ENCODE results near the gene PRKAG2.
"Not testable (repeated sequence)": the region's sequence is repeated elsewhere in the genome, so short reads cannot be mapped to it uniquely, and the experiment has no call there.

Gene PRKAG2

DNA sequence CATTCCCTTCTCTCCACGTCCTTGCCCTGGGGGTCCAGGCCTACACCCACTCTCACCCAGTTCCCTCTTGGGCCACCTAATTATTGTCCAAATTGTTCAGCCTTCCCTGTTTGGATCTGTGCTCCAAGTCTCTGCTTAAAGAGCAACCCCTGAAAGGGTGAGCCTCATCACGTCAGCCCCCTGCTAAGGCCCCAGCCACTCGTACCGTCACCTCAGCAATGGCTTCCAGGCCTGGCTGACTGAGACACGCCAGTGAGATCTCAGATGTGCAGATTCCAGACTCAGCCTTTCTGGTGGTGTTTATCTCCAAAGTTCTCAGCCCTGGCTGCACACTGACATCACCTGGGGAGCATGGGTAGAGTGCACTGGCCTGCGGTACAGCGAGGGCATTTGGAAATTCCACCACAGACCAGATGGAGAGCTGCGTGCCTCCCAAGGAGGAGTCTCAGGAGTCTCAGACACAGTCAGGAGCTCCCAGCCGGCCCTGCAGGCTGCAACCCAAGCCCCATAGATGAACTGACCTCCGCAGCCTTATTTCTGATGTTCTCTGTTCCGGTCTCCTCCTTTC lies 87.5 kb downstream of the PRKAG2 start:
- DNase-seq (ENCODE audit: low spot score) (no peak), FAIRE-seq (no peak)

DNA sequence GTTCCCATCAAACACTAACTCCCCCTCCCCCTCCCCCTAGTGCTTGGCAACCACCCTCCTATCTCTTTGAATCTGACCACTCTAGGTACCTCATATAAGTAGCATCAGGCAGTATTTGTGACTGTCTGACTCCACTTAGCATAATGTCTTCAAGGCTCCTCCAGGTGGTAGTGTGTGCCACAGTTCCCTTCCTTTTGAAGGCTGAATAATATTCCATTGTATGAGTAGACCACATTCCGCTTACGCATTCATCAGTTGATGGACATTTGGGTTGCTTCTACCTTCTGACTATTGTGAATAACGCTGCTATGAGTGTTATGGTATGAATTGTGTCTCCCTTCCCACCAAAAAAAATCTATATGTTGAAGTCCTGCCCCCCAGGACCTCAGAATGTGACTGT lies 89.6 kb downstream of the PRKAG2 start:
- FAIRE-seq (no peak), DNase-seq (ENCODE audit: low spot score) (no peak)

DNA sequence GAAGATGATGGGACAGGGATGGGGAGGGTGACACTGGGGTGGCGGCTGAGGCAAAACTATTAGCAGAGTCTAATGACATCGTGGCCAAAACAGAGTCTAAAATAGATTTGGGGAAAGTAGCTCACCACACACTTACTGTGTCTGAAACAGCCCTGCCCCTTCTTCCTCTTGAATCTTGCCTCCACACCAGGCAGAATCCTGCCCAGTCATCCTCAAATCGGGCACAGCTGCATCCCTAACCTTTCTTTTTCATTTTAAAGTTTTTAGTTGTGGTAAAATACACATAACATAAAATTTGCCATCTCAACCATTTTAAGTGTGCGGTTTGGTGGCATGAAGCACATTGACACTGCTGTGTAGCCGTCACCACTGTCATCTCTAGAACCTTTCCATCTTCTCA lies 90.0 kb downstream of the PRKAG2 start:
- FAIRE-seq, result no peak
- DNase-seq (ENCODE audit: low spot score), result no peak

DNA sequence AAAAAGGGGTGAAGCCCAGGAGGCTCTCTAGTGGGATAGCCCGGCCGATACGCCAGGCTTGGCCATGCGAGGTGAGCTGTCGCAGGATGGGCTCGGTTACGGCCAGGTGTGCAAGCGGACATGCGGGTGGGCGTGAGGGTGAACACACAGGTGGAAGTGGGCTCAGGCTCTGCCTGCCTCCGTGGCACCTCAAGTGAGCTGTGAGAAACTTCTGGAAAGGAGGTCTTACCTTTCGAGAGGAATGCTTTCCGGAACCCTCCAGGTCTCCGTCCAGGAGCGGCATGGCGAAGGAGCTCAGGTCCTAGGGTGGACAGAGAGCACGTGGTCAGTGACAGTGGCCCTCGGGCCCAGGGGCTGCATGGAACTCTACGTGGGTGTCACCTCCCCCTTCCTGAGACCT lies 90.7 kb downstream of the PRKAG2 start:
- FAIRE-seq, result no peak

DNA sequence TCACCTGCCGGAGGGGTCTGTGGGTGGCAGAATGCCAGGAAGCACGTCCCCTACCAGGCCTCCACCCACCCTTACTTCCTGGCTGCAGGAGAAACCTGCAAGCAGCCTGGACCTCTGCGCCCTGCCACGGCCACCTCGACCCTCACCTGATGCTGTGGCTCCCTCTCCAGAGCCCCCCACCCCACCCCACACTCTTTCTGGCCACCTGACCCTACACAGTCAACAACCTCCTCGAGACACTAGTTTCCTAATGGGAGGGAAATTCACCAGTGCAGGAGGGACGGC lies 91.3 kb downstream of the PRKAG2 start:
- DNase-seq (ENCODE audit: low spot score), result no peak
- no peak for FAIRE-seq

More for the DNA sequence above, 90.7 kb downstream of the PRKAG2 start:
- DNase-seq (ENCODE audit: low spot score), result no peak

DNA sequence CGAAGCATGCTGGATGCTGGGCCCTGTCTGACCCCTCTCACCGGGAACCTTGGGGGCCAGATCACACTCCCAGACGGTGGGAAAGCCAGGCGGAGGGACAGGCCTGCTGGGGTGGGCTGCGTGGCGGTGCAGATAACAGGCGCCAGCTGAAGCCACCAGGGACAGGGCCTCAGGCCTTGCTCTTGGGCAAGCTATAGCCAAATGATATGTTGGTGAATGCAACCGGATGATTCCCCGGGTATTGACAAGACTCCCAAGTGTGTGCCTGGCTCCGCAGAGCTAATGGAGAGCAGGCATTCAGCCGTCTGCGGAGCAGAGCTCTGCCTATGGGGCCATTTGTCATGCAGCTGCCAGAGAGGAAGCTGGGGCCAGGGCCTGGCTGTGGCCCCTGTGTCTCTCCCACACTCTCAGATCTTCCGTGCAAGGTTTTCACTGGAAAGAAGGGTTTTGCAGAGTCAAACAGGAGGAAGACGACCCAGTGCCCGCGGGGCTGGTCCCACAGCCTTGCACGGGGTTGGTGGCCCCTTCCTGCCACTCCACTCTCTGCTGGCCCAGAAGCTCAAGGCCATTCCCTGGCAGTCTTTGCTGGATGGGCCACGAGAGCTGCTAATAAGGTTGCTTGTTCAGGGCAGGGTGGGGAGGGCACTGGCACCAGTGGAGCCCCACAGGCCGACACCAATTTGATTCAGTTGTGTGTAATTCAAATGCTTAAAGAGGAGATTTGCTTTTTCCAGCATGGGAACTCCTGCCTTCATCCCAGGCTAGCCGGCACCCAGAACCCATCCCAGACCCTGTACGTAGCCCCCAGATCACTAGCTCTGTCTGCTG lies 91.8 kb downstream of the PRKAG2 start:
- FAIRE-seq (no peak), DNase-seq (ENCODE audit: low spot score) (no peak)

DNA sequence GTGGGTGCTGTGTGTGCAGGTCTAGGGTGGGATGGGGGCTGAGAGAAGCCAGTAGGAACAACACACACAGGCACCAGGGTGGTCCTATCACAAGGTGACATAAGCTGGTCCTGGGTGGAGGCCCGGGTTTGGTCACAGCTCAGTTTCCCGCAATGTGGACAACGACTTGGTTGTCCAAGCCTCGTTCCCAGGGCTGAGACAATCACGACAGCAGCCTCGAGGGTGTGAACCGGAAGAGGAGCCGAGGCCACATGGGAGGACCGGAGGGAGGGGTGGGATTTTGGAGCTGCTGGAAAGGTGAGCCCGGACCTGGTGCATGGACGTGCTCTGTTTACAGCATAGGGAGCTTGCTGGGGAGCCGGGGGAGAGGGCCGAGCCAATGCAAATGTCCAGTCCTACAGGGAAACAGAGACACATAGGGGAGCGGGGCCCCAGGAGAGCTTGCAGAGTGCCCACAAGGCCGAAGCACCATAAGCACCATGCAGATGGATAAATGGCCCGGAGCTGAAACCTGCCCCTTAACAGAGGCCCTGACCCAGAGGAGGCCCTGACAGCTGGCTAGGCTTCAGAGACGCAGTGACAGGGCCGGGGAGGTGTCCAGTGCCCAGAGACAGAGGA lies 92.8 kb downstream of the PRKAG2 start:
- no peak for DNase-seq (ENCODE audit: low spot score)
- no peak for FAIRE-seq

DNA sequence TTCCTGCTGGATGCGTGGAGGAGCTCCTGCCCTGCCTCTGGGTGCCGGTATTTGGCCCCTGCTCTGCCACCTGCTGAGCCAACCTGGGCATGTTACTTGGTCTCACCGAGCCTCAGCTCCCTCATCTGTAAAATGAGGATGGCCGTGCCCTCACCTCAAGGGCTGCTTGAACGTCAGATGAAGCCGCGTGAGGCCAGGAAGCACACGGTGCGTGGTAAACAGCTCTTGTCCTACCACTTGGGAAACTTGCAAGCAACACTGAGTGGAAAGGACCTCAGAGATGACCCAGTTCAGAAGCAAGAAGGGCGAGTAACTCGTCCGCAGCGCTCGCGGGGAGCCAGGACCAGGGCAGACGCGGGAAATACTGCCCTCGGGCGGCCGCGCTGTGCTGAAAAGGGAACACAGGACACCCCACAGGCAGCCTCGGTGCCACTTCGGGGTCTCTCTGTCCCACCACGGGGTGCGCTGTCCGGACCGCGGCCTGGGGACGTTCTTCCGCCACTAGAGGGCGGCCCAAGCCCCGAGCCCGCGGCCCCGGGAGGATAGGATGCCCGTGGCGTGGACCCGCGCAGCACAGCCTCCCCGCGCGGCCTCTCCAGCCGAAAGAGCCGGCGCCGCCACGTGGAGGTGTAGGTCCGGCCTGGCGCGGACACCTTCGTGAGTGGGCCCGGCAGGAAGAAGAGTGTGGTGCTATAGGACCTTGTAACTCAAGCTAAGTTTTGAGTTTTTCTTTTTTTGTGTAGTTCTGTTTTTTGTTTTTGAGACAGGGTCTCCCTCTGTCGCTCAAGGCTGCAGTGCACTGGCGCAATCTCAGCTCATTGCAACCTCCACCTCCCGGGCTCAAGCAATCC lies 94.1 kb downstream of the PRKAG2 start:
- DNase-seq (ENCODE audit: low spot score), result peak; percentile 45
- no peak for FAIRE-seq

DNA sequence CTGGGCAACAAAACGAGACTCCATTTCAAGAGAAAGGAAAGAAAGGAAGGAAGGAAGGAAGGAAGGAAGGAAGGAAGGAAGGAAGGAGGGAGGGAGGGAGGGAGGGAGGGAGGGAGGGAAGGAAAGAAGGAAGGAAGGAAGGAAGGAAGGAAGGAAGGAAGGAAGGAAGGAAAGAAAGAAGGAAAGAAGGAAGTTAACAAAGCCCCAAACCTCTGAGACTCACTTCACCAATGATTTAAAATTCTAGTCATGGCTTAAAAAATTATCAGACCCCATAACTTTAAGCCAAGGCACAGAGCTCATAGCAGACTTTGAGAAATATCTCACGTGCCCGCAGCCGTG lies 94.7 kb downstream of the PRKAG2 start:
- FAIRE-seq; DNase-seq (ENCODE audit: low spot score): not testable (repeated sequence)

DNA sequence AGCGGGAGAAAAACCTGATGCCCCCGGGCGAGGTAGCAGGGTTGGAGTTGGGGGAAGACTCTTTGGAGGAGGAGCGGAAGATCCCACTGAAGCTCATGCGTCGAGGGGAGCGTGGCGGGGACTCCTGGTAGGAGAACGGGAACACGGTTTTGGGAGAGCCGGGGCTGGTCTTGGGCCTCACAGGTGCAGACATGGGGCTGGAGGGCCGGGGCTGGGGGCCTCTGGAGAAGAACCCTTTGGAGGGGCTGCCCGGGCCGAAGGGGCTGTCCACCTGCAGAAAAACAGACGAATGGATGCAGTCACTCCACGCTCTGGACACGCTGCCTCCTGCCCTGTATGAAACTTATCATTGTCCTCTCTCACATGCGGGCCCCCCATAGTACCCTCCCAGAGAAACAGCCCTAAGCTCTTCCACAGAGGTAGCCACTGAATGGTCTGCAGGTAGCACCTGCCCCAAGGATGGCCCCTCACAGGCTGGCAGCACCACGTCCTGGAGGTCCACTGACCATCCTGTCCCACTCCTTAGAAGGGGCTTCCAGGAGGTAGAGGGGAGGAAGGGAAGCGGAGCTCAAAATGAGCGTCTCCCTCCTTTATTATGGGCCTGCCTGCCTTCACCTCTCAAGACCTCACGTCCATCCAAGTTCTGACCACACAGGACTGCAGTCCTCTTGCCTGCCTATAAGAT lies 95.6 kb downstream of the PRKAG2 start:
- DNase-seq (ENCODE audit: low spot score), result no peak
- FAIRE-seq, result no peak

DNA sequence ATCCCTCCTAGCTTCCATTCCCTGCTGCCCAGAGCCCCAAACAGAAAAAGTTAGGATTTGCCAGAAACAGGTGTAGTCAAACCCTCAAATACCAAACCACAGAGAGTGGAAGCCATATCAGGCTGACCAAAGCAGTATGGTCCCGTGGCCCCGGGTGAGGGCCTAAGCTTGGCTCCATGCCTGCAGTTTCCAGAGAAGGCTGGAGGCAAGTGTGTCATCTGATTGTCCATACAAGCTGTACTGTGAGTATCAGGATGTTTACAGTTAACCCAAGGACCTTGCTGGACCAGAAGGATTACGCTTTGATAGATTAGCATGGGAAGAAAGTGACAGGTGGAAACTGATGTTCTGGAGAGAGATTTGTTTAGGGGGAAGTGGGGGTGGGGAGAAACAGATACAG lies 96.3 kb downstream of the PRKAG2 start:
- FAIRE-seq (no peak), DNase-seq (ENCODE audit: low spot score) (no peak)

DNA sequence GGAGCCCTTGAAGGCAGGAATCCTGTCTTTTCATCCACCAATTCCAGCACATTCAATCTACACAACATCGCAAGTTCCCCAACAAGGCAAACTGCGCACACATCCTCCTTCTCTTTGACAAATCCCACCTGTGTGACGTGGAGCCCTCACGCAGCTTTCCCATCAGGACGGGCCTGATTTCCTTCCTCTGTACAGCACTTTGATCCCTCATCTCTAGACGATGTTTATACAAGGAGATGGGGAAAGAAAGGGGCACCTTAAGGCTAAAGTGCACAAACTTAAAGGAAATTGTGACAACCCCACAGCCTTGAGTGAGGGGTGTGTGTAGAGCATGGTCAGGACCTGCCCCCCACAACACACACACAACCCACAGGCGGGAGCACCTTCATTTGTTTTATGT lies 97.2 kb downstream of the PRKAG2 start:
- FAIRE-seq (no peak), DNase-seq (ENCODE audit: low spot score) (no peak)

DNA sequence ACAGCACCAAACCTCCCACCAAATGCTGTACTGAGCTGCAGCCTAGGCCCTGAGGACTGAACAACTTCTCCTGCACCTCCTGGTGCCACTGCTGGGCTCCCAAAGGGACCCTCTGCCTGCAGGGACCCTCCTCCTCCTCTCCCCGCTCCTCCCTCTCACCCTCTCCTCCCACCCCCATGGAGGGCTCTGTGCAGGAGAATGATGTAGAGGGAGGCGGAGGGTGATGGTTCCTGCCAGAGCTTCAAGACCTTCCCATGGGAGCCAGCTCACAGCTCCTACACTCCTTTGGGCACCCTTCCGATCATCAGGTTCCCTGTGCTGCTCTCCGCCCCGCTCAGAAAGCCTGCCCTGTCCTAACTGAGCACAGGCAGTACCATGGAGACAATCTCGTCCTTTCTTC lies 97.7 kb downstream of the PRKAG2 start:
- FAIRE-seq (no peak), DNase-seq (ENCODE audit: low spot score) (no peak)

DNA sequence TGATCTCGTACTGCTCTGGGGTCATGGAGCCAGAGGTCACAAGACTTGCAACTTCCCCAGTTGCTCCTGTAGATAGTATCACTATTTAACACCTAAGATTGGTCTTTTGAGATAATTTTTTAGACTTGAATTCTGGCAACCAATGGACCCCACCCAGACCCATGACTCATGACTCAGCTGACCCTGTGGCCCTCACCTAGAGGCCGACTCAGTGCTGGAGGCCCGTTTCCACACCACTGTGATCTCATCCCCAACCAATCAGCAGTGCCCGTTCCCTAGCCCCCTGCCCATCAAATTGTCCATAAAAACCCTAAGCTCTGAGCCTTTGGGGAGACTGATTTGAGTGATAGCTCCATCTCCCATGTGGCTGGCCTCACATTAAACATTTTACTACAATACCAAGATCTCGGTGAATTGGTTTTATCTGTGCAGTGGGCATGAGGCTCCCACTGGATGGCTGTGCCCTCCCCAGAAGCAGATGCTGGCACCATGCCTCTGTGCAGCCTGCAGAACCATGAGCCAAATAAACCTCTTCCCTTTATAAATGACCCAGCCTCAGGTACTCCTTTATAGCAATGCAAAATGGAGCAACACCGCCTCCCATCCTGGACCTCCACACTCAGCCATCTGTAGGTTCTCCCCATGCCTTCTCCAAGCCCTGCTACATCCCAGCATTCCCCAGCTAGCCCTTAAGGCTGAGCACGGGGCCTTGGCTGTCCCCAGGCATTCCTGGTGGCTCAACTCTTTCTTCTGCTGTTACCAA lies 98.8 kb downstream of the PRKAG2 start:
- FAIRE-seq (no peak), DNase-seq (ENCODE audit: low spot score) (no peak)

DNA sequence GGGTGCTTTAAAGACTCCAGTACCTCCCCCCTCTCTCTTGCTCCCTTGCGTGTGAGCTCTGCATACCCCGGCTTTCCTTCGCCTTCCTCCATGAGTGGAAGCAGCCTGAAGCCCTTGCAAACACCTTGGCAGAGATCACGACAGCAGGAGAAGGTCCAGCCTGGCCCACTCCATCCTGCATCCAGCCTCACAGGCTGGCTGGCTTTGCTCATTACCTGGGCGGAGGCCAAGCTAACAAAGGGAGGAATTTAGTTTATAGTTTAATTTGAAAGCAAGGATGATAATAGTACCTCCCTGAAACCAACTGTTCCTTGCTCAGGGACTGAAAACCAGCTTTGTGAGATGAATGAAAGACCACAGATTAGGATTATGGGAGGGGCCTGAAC lies 99.4 kb downstream of the PRKAG2 start:
- no peak for DNase-seq (ENCODE audit: low spot score)
- no peak for FAIRE-seq

DNA sequence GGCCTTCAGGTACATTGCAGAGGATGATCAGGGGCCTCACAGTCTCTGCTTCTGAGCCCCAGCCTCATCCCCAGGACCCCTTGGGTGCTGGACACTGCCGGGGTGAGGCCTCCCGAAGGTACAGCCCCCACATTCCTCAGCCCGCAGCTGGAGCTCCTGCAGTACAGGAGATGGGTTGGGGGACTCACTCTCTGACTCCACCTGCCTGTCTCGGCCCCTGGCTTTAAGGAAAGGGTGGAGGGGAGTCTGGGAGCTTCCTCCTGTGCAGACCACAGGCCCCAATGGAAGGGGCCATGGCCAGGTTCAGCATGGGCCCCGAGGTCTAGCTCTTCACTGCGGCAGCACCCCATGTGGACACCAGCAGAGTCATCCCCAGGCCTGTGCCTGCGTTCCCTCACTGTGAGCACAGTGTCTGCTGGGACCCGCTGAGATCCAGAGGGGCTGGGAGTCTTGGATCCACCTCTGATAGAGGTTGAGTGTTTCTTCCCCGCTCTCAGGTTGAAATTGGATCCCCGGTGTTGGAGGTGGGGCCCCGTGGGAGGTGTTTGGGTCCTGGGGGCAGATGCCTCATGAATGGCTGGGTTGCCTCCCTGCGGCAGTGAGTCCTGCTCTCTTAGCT lies 99.9 kb downstream of the PRKAG2 start:
- FAIRE-seq (no peak), DNase-seq (ENCODE audit: low spot score) (no peak)

DNA sequence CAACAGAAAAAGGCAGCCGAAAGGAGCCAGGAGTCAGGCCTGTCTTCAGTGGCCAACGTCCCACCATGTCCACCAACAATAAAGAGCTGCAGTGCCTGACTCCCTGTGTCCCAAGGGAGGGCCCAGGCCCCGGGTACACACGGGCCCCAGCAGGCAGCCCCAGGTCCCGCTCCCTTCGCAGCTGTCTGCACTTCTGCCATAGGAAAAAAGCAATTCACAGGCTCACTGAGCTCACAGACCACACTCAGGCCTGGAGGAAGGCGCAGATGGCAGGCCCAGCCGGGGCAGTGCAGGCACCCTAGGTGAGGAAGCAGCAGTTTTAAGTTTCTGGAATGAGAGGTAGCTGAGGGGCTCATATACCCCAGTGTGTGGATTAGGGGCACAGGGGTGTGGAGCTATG lies 100.5 kb downstream of the PRKAG2 start:
- DNase-seq (ENCODE audit: low spot score), result no peak
- FAIRE-seq, result no peak

DNA sequence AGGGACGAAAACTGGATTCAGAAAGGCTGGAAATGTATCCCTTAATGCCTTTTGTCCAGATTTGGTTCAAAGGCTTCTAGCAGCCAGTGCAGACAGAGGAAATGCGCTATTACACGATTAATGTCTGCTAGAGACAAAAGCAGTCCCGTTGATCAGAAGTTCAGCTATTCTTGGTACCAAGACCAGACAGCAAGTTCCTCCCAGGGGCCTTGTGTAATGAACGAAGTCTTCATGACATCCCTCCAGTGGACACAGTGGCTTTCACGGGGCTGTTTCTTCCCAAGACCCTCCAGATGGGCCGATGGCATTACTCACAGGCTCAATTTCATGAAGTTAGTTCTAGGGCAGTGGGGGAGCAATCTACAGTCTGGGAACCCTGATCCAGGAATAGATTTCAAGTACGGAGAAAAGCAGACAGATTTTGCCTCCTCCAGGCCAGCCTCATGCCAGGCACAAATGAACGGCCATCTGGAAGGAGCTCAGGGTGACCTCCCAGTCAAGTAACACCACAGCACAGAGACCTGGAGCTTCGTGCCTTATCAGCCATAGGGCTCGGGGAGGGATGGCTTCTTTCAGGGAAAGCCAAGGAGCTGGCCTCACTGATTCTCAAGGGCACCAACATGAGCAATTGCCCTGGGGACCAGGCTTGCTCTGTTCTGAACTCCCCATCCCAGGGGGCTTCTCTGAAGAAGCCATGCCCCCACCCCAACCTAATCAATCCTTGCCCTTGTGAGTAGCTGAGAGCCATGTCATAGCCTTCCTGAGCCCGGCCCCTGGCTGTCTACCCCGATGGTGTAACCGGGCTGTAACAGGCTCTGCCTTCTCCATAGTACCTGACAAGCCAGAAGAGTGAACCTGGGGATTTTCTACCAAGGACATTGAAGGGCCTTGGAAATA lies 101.1 kb downstream of the PRKAG2 start:
- DNase-seq (ENCODE audit: low spot score) (no peak), FAIRE-seq (no peak)

DNA sequence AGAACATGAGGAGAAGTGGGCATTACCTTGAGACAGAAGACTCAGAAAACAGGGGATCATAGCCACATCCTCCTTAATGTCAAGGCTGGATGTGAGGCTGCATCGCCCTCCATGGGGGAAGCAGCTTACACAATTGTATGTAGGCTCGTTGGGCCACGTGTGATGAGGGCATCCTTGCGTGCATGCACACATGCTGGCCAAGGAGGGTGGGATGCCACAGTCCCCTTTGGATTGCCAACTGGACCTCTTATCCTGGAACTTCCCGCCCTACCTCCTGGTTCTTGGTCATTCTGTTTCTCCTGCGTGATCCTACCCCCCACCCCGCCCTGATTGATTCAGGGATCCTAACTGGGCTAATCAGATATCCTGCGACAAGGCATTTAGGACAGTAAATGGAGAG lies 102.0 kb downstream of the PRKAG2 start:
- FAIRE-seq (no peak), DNase-seq (ENCODE audit: low spot score) (no peak)

Measured in RCC 7860 (cell line).